Endothelial cell of umbilical vein (primary cell): Measurements from ENCODE around the gene DHRS7B. TPM values are rescaled to one million over a fixed set of nuclear protein-coding genes. Genes with fewer than 3 reads are reported as not detected.
A peak's percentile ranks its signal among the peaks of the same experiment; 100 is the strongest.

Experiments used
- BruUV-seq: library from RNA; stranded (reverse); fragments of 400-500 nt; replicated peaks from 2 replicates; lab custom pipeline; 2021; lab: Mats Ljungman, UMichigan
- CTCF ChIA-PET: fragments of 300-600, 350-600 bp; sonication (Branson Sonifier 250); formaldehyde crosslinking; loops from one replicate; lab custom pipeline; 2021; ENCODE audit warnings: antibody characterized with exemption, inconsistent platforms; lab: Charles Lee
- POLR2A ChIA-PET: fragments of 300-600, 350-600 bp; sonication (Branson Sonifier 250); formaldehyde crosslinking; loops from one replicate; lab custom pipeline; 2021; ENCODE audit warnings: antibody characterized with exemption, inconsistent platforms; lab: Charles Lee
- DNase-seq: peaks from one replicate; pipeline ENCODE4 v3.0.0-alpha.2; 2011; ENCODE audit warnings: low read depth, low spot score
- FAIRE-seq: peaks from 2 replicates; lab custom pipeline; 2011; peaks lifted over from hg19 to GRCh38; lab: Jason Lieb, UNC
- H2AFZ ChIP-seq: 2 replicates; pipeline ENCODE4 v1.6.0; 2012; ENCODE audit warnings: low read depth, low read length, control low read depth, inconsistent platforms
- H3K27ac ChIP-seq: 2 replicates; pipeline ENCODE4 v1.5.1; 2011; ENCODE audit warnings: low read depth, mild to moderate bottlenecking, control low read depth, low read length, moderate library complexity; ENCODE audit not compliant: insufficient read depth
- H3K27me3 ChIP-seq, 2 experiments: 2 replicates each; pipeline versions ENCODE4 v1.6.0 to v1.6.1; 2011; ENCODE audit warnings: low read length in 2 of 2, mixed read lengths in 1 of 2; ENCODE audit not compliant: control insufficient read depth in 2 of 2, insufficient read depth in 2 of 2
- H3K36me3 ChIP-seq, 2 experiments: 2 replicates in 1 of 2; 3 replicates in 1 of 2; pipeline ENCODE4 v1.5.1; 2011; ENCODE audit warnings: low read length in 2 of 2, mild to moderate bottlenecking in 1 of 2, moderate library complexity in 1 of 2; ENCODE audit not compliant: control insufficient read depth in 2 of 2, insufficient read depth in 2 of 2; ENCODE audit errors: extremely low read depth in 1 of 2
- H3K4me1 ChIP-seq: 3 replicates; pipeline ENCODE4 v1.5.1; 2011; ENCODE audit warnings: mild to moderate bottlenecking, low read length; ENCODE audit not compliant: control insufficient read depth, insufficient read depth; ENCODE audit errors: extremely low read depth
- H3K4me2 ChIP-seq: 2 replicates; pipeline ENCODE4 v1.6.1; 2011; ENCODE audit warnings: low read length, control low read depth, mixed read lengths; ENCODE audit not compliant: insufficient read depth
- H3K4me3 ChIP-seq, 3 experiments: fragments of 200-600 bp in 1 of 3; sonication (generic), shearing (Covaris generic) in 1 of 3; replicated peaks in 1 of 3; 2 replicates each; pipeline ENCODE4 v1.5.1; 2011 to 2016; ENCODE audit warnings: control low read depth in 3 of 3, low read length in 3 of 3, mild to moderate bottlenecking in 2 of 3, inconsistent platforms in 1 of 3, low read depth in 1 of 3, moderate library complexity in 1 of 3; ENCODE audit not compliant: insufficient read depth in 1 of 3
- H3K79me2 ChIP-seq: 2 replicates; pipeline ENCODE4 v1.6.0; 2012; ENCODE audit warnings: low read length, inconsistent platforms; ENCODE audit not compliant: control insufficient read depth, insufficient read depth
- H3K9ac ChIP-seq: replicated peaks from 2 replicates; pipeline ENCODE3; 2011; ENCODE audit warnings: low read length, control low read depth; ENCODE audit not compliant: insufficient read depth; ENCODE audit errors: extremely low read depth
- H3K9me1 ChIP-seq: replicated peaks from 3 replicates; pipeline ENCODE4 v1.6.0; 2011; ENCODE audit warnings: mild to moderate bottlenecking, low read length; ENCODE audit not compliant: control insufficient read depth, insufficient read depth; ENCODE audit errors: extremely low read depth
- H3K9me3 ChIP-seq: replicated peaks from 2 replicates; pipeline ENCODE4 v1.5.1; 2012; ENCODE audit warnings: low read length, inconsistent platforms; ENCODE audit not compliant: control insufficient read depth, insufficient read depth
- H4K20me1 ChIP-seq: replicated peaks from 2 replicates; pipeline ENCODE3; 2011; ENCODE audit warnings: mild to moderate bottlenecking, low read length; ENCODE audit not compliant: control insufficient read depth, insufficient read depth; ENCODE audit errors: extremely low read depth
- CTCF ChIP-seq, 2 donors: IDR thresholded peaks; 1 replicate in 1 of 2; 2 replicates in 1 of 2; pipeline ENCODE4 v1.5.1; 2011; ENCODE audit warnings: low read length in 2 of 2, mild to moderate bottlenecking in 2 of 2, moderate library complexity in 2 of 2, control low read depth in 1 of 2, inconsistent platforms in 1 of 2, low read depth in 1 of 2; ENCODE audit not compliant: insufficient read depth in 1 of 2; ENCODE audit errors: extremely low read depth in 1 of 2
- EZH2 ChIP-seq: IDR thresholded peaks from 2 replicates; pipeline ENCODE4 v1.6.1; 2012; ENCODE audit warnings: borderline replicate concordance, low read depth, mild to moderate bottlenecking, moderate library complexity, low read length, inconsistent platforms; ENCODE audit not compliant: severe bottlenecking
- GATA2 ChIP-seq: IDR thresholded peaks from 2 replicates; pipeline ENCODE4 v1.7.0; 2011; ENCODE audit warnings: low read depth, mild to moderate bottlenecking, moderate library complexity, mixed read lengths, low read length; ENCODE audit not compliant: insufficient read length, insufficient read depth
- JUN ChIP-seq: IDR thresholded peaks from 2 replicates; pipeline ENCODE4 v1.6.1; 2011; ENCODE audit warnings: borderline replicate concordance, low read depth; ENCODE audit not compliant: insufficient read length, insufficient read depth
- POLR2AphosphoS5 ChIP-seq: IDR thresholded peaks from 2 replicates; pipeline ENCODE4 v1.6.1; 2012; ENCODE audit warnings: low read depth, mild to moderate bottlenecking, control low read depth, low read length, moderate library complexity; ENCODE audit not compliant: insufficient read depth
- dilution Hi-C: fragments of 300-500 bp; cut with MboI; formaldehyde crosslinking; loops from one replicate; pipeline ENCODE4 v1.15.0; 2019; ENCODE audit warnings: low sequenced_read_pairs; ENCODE audit not compliant: extremely low pct_ligation_motif_present
- intact Hi-C: fragments of 100-400 bp; cut with micrococcal nuclease; formaldehyde crosslinking; loops from one replicate; pipeline ENCODE4 v1.10.0; 2022
- polyA plus RNA-seq, 4 experiments: library from polyadenylated mRNA; depleted of rRNA in 3 of 4; stranded (reverse) in 3 of 4; unstranded in 1 of 4; fragments of >200 nt; gene quantifications; 2 replicates each; pipeline versions ENCODE4 v1.2.1 to v1.2.3, GENCODE V29; 2011 to 2012; ENCODE audit warnings: missing spikeins in 1 of 4
- total RNA-seq: library from RNA; stranded (reverse); gene quantifications from 2 replicates; pipeline ENCODE4 v1.2.3, GENCODE V29; 2021

The DHRS7B gene
- total and polyA plus RNA-seq, 2 donors (not counting 3 experiments of a cell fraction or from before 2014, with no cell fraction given) = 14.0 to 28.1 TPM

GRCh38 chr17:21217346-21217745 is 90.6 kb downstream of the DHRS7B start:
- POLR2A ChIA-PET = no interaction called here
- Histone ChIP-seq H3K9me3 (no peaks in the 10 kb centered on the region), H3K9ac (no peak overlapping the region), H3K4me3 (no peak overlapping the region), H3K4me1 (peaks cover 16% of the 10 kb centered on the region), H3K27me3 (no peaks in the 10 kb centered on the region), H3K27ac (no peak overlapping the region), H3K4me2 (no peak overlapping the region), H3K36me3 (peaks cover 0 to 7% of the 10 kb centered on the region in 2 experiments), H3K9me1 (no peaks in the 10 kb centered on the region), H3K79me2 (peaks cover 28% of the 10 kb centered on the region), H4K20me1 (no peaks in the 10 kb centered on the region), H2AFZ (no peak overlapping the region)
- BruUV-seq = no TSS peak
- FAIRE-seq = no peak
- dilution Hi-C loops (no loop called here), intact Hi-C loops (loop anchor here (10.0 kb wide), 1 partner anchor 53 kb away; no protein-coding TSS in a partner anchor)
- CTCF ChIA-PET = interaction anchor here (1.0 kb wide), 2 partner anchors 88 to 98 kb away, joined by 3 to 4 read pairs; no protein-coding TSS in a partner anchor
- TF ChIP-seq EZH2 = no peak
- TF ChIP-seq JUN = no peak
- no peak for TF ChIP-seq POLR2AphosphoS5
- TF ChIP-seq CTCF (IDR thresholded peaks at IDR 0.05; ENCODE audit: extremely low read depth in 1 of 2, insufficient read depth in 1 of 2, low read depth in 1 of 2, low read length in 2 of 2) = no peak
- no peak for DNase-seq

GRCh38 chr17:21218101-21218500 is 91.3 kb downstream of the DHRS7B start:
- ChIA-PET CTCF (interaction anchor here (1.0 kb wide), 2 partner anchors 89 to 99 kb away, joined by 3 to 4 read pairs; no protein-coding TSS in a partner anchor), POLR2A (no interaction called here)
- peak; percentile 16 for DNase-seq
- dilution Hi-C loops (no loop called here), intact Hi-C loops (loop anchor here (10.0 kb wide), 1 partner anchor 53 kb away; no protein-coding TSS in a partner anchor)
- Histone ChIP-seq H3K4me1 (peaks cover 9% of the 10 kb centered on the region), H2AFZ (no peak overlapping the region), H3K4me3 (no peak overlapping the region), H3K79me2 (peaks cover 21% of the 10 kb centered on the region), H3K9ac (no peak overlapping the region), H4K20me1 (no peaks in the 10 kb centered on the region), H3K36me3 (peaks cover 0 to 11% of the 10 kb centered on the region in 2 experiments), H3K9me1 (no peaks in the 10 kb centered on the region), H3K27ac (no peak overlapping the region), H3K9me3 (no peaks in the 10 kb centered on the region), H3K27me3 (no peaks in the 10 kb centered on the region), H3K4me2 (no peak overlapping the region)
- FAIRE-seq = peak; percentile 44
- BruUV-seq = no TSS peak
- no peak for TF ChIP-seq POLR2AphosphoS5
- TF ChIP-seq EZH2 = no peak
- no peak for TF ChIP-seq GATA2
